GM10266 (cell line): ENCODE data around the gene CLCN3.
A peak's percentile ranks its signal among the peaks of the same experiment; 100 is the strongest.
"Not testable (repeated sequence)": the region's sequence is repeated elsewhere in the genome, so short reads cannot be mapped to it uniquely, and the experiment has no call there.

Experiments used
- DNase-seq: peaks from one replicate; pipeline ENCODE4 v3.0.0; 2012; ENCODE audit errors: extremely low spot score
- TF ChIP-seq, protein P1 (sequence below): IDR thresholded peaks from 2 replicates; pipeline ENCODE4 v1.5.1; 2012; ENCODE audit warnings: mild to moderate bottlenecking, low read depth; ENCODE audit not compliant: control insufficient read depth, insufficient read depth; ENCODE audit errors: missing control alignments

Gene CLCN3

GRCh38 chr4:169618286-169618685 is 2.1 kb upstream of the CLCN3 start:
- TF ChIP-seq, protein P1, sequence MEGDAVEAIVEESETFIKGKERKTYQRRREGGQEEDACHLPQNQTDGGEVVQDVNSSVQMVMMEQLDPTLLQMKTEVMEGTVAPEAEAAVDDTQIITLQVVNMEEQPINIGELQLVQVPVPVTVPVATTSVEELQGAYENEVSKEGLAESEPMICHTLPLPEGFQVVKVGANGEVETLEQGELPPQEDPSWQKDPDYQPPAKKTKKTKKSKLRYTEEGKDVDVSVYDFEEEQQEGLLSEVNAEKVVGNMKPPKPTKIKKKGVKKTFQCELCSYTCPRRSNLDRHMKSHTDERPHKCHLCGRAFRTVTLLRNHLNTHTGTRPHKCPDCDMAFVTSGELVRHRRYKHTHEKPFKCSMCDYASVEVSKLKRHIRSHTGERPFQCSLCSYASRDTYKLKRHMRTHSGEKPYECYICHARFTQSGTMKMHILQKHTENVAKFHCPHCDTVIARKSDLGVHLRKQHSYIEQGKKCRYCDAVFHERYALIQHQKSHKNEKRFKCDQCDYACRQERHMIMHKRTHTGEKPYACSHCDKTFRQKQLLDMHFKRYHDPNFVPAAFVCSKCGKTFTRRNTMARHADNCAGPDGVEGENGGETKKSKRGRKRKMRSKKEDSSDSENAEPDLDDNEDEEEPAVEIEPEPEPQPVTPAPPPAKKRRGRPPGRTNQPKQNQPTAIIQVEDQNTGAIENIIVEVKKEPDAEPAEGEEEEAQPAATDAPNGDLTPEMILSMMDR, result no peak
- DNase-seq, result no peak

- TF ChIP-seq, protein P1, result no peak
- no peak for DNase-seq
Measured at GRCh38 chr4:169618986-169619385, 1.4 kb upstream of the CLCN3 start.

DNA sequence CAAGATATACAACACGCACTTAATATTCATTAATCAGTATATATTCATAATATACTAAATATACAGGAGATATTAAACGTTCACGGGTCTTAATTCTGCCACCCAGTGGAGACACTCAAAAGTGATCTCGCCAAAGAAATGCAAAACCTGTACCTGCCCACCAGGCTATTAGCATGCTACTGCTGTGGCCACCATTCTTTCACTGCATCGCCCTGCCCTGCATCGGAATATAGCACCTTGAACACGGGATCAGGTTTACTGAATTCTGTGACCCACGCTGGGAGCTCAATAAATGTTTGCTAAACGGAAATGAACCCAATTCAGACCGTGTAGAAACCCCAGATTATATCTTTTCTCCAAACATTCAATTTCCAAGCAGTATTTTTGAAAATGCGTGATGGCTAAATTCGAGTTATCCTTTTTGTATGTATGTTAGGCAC is 840 bp upstream of the CLCN3 start:
- TF ChIP-seq, protein P1, result peak; percentile 54

GRCh38 chr4:169620880-169621248 is 486 bp downstream of the CLCN3 start:
- TF ChIP-seq, protein P1, result no peak
- DNase-seq, result no peak

More for the DNA sequence above, 840 bp upstream of the CLCN3 start:
- peak; percentile 50 for DNase-seq

GRCh38 chr4:169621731-169622492 is 1.5 kb downstream of the CLCN3 start:
- no peak for DNase-seq
- TF ChIP-seq, protein P1, result no peak

GRCh38 chr4:169622566-169622965 is 2.2 kb downstream of the CLCN3 start:
- no peak for DNase-seq
- TF ChIP-seq, protein P1, result no peak

- not testable (repeated sequence) for DNase-seq
Measured at GRCh38 chr4:169624012-169624411, 3.6 kb downstream of the CLCN3 start.
